Activated naive CD4-positive, alpha-beta T cell (primary cell): ENCODE data around the gene SCG2.

Source experiments
- DNase-seq, 4 experiments: peaks; one replicate each; lab custom pipeline; 2025; lab: John Stamatoyannopoulos, UW

Gene SCG2

GRCh38 chr2:223601932-223602666 is at the start of gene SCG2:
TSS of gene SCG2 (minus strand) at chr2:223602361. CDS start at chr2:223599282, 3,079 bp downstream.
- no peak for DNase-seq

GRCh38 chr2:223649554-223650533 is 47.7 kb upstream of the SCG2 start:
- no peak for DNase-seq

GRCh38 chr2:223648755-223649154 is 46.6 kb upstream of the SCG2 start:
- no peak for DNase-seq

GRCh38 chr2:223647258-223647952 is 45.2 kb upstream of the SCG2 start:
- DNase-seq, result no peak

GRCh38 chr2:223644136-223644535 is 42.0 kb upstream of the SCG2 start:
- no peak for DNase-seq

- no peak for DNase-seq
Measured at GRCh38 chr2:223643309-223643708, 41.1 kb upstream of the SCG2 start.

GRCh38 chr2:223642506-223642905 is 40.3 kb upstream of the SCG2 start:
- no peak for DNase-seq

GRCh38 chr2:223641082-223641481 is 38.9 kb upstream of the SCG2 start:
- DNase-seq, result no peak

- no peak for DNase-seq
Measured at GRCh38 chr2:223635080-223635479, 32.9 kb upstream of the SCG2 start.

- DNase-seq, result no peak
Measured at GRCh38 chr2:223634238-223634637, 32.1 kb upstream of the SCG2 start.

- no peak for DNase-seq
Measured at GRCh38 chr2:223633656-223634055, 31.5 kb upstream of the SCG2 start.

GRCh38 chr2:223632826-223633225 is 30.7 kb upstream of the SCG2 start:
- no peak for DNase-seq

GRCh38 chr2:223626716-223627115 is 24.6 kb upstream of the SCG2 start:
- DNase-seq, result no peak

- no peak for DNase-seq
Measured at GRCh38 chr2:223625652-223626051, 23.5 kb upstream of the SCG2 start.

GRCh38 chr2:223621901-223622300 is 19.7 kb upstream of the SCG2 start:
- no peak for DNase-seq

GRCh38 chr2:223619486-223620129 is 17.4 kb upstream of the SCG2 start:
- DNase-seq, result no peak

GRCh38 chr2:223618172-223619035 is 16.2 kb upstream of the SCG2 start:
- DNase-seq, result no peak

- DNase-seq, result no peak
Measured at GRCh38 chr2:223614534-223614933, 12.4 kb upstream of the SCG2 start.

- no peak for DNase-seq
Measured at GRCh38 chr2:223613017-223613950, 11.1 kb upstream of the SCG2 start.

GRCh38 chr2:223612501-223612900 is 10.3 kb upstream of the SCG2 start:
- no peak for DNase-seq
